Left colon (tissue), 2 donors: Measurements from ENCODE around the gene POLD1. TPM values are rescaled to one million over a fixed set of nuclear protein-coding genes. Genes with fewer than 3 reads are reported as not detected.
A peak's percentile ranks its signal among the peaks of the same experiment; 100 is the strongest.
"Not testable (repeated sequence)": the region's sequence is repeated elsewhere in the genome, so short reads cannot be mapped to it uniquely, and the experiment has no call there.

Experiments
- ATAC-seq: fragments of 200-7000 bp; cut with Tn5 transposase; one replicate; pipeline ENCODE4 v1.9.1; 2020; ENCODE audit warnings: mild to moderate bottlenecking, moderate library complexity
- DNase-seq, 2 donors: peaks; one replicate each; pipeline ENCODE4 v3.0.0-alpha.2; 2020
- intact Hi-C, 2 donors: fragments of 100-400 bp; cut with DNase I in 1 of 2; cut with micrococcal nuclease in 1 of 2; formaldehyde crosslinking; loops; one replicate each; pipeline versions ENCODE4 v1.11.2 to v1.14.0; 2022; cut with DNase I, micrococcal nuclease
- long read RNA-seq: library from polyadenylated mRNA; unstranded; transcript quantifications from one replicate; pipeline ENCODE4 v2.0.0, GENCODE V29; 2021
- total RNA-seq, 2 donors: library from RNA; stranded (reverse); fragmentation: NEBNext Ultra II Directional; extraction: Animal tissue kit (Norgen Biotek cat#: 25700); gene quantifications; one replicate each; pipeline ENCODE4 v1.2.1, GENCODE V29; 2021
- donor health status: DM: no; HTN: no; CAD: no.
- donor health status: DM: yes; HTN: yes; CAD: no.

The POLD1 gene
- total RNA-seq, result 10 to 100 TPM; 26.0 to 28.2 TPM
- long read RNA-seq, transcript POLD1-201 (27 exons, 3,444 nt), result major isoform, 9 of 49 reads
- long read RNA-seq, partial matches to known transcripts, result 34 of 49 reads
- long read RNA-seq, other reads (novel, unspliced or antisense), result 5 of 49 reads

GRCh38 chr19:50383852-50384684, at the start of gene POLD1:
Gene POLD1, plus strand, starts transcription at chr19:50384347. Its CDS starts 14,505 bp downstream, at chr19:50398852.
- ATAC-seq, result peak; percentile 92
- peak; percentile 97 to 99 for DNase-seq
- intact Hi-C loops, result no loop called here

DNA sequence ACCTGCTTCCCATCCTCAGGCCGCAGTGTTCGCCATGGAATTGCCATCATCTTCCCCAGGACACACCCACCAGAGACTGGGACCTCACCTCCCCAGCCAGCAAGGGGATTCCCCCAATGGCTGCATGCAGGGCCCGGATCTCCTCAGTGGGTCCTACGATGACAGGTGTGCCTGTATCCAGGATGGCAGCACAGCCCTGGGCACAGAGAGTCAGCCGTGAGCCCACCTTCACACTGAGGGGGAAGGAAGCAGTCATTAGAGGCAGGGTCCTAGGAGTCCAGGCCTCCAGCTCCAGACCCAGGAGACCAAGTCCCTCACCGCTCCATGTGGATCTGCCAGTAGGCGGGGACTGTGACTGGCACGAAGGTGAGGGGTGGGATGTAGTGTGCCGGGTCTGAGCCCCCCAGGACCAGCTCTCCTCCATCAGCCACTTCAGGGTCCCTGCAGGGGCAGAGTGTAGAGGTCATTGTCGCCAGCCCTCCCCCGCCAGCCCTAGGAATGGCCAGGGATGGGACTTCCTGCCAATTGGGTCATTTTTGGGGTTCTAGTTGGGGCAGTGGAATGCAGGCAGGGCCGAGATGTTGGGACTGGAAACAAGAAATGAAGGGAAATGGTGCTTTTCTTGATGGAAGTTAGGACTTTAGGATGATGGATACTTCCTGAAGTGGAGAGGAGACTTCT, 49.3 kb upstream of the POLD1 start:
- intact Hi-C loops, result no loop called here
- DNase-seq (no peak), ATAC-seq (no peak)

- DNase-seq, ATAC-seq, intact Hi-C loops: not testable (repeated sequence)
Measured at GRCh38 chr19:50337031-50337430, 47.1 kb upstream of the POLD1 start.

DNA sequence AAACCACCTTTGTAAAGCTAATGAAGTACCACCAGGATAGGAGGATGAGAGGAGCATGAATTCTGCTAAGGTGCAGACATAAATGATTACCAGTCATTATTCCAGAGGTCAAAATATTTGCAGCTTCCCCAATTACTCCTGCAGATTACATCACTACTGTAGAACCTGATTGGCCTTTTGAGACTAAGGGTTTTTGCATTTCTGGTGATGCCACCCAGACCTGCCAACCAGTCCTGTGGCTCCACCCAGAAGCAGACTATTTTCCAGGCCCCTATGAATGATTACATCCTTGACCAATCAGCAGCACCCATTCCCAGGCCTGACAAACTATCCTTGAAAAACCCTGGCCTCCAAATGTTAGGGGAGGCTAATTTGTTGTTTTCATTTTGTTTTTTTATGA, 43.8 kb upstream of the POLD1 start:
- ATAC-seq (no peak), DNase-seq (no peak)
- intact Hi-C loops, result no loop called here

DNA sequence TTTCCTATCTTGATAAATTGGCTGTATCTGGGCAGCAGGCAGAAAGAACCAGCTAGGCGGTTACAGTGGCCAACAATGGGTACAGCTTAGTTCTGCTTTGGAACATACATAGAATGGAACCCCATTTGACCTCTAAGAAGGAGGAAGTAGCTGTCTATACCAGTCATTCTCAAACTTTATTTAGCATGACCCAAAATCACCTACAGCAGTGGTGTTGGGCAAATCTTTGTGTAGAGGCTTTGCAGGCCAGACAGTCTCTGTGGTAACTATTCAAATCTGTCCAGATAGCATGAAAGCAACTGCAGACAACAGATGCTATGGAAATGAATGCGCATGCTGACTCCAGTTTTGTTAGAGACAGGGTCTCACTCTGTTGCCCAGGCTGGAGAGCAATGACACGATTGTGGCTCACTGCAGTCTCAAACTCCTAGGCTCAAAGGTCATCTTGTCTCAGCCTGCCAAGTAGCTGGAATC, 43.0 kb upstream of the POLD1 start:
- ATAC-seq, result peak; percentile 18
- intact Hi-C loops, result no loop called here
- no peak for DNase-seq

GRCh38 chr19:50344661-50345318, 39.4 kb upstream of the POLD1 start:
- DNase-seq (no peak), ATAC-seq (peak; percentile 26)
- intact Hi-C loops, result no loop called here

DNA sequence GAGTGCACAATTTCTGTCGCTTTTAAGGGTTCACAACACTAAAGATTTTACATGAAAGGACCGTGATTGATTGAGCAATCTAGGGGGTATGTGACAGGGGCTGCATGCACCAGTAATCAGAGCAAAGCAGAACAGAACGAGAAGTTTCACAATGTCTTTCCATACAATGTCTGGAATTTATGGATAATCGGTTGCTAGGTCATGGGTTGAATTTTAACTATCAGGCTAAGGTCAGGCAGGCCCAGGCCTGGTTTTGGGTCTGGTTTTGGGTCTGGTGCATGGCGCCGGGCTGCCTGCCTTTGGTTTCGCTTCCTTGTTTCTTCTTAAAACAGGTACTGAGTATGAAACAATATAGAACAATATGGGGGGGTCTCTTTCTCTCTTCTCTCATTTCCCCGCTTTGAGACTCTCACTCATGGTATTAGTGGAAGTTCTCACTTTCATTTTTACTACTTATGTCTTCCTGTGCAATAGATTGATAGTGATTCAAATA, 37.0 kb upstream of the POLD1 start:
- intact Hi-C loops, DNase-seq: not testable (repeated sequence)

GRCh38 chr19:50349277-50350057, 34.7 kb upstream of the POLD1 start:
- DNase-seq (no peak), ATAC-seq (peak; percentile 22)
- intact Hi-C loops, result no loop called here

More for the DNA sequence above, 37.0 kb upstream of the POLD1 start:
- not testable (repeated sequence) for ATAC-seq

- ATAC-seq, result no peak
- intact Hi-C loops, result no loop called here
- no peak for DNase-seq
Measured at GRCh38 chr19:50352242-50352641, 31.9 kb upstream of the POLD1 start.

- intact Hi-C loops, DNase-seq, ATAC-seq: not testable (repeated sequence)
Measured at GRCh38 chr19:50353487-50353880, 30.7 kb upstream of the POLD1 start.

- DNase-seq (no peak), ATAC-seq (no peak)
- intact Hi-C loops, result no loop called here
Measured at GRCh38 chr19:50356691-50357177, 27.4 kb upstream of the POLD1 start.

DNA sequence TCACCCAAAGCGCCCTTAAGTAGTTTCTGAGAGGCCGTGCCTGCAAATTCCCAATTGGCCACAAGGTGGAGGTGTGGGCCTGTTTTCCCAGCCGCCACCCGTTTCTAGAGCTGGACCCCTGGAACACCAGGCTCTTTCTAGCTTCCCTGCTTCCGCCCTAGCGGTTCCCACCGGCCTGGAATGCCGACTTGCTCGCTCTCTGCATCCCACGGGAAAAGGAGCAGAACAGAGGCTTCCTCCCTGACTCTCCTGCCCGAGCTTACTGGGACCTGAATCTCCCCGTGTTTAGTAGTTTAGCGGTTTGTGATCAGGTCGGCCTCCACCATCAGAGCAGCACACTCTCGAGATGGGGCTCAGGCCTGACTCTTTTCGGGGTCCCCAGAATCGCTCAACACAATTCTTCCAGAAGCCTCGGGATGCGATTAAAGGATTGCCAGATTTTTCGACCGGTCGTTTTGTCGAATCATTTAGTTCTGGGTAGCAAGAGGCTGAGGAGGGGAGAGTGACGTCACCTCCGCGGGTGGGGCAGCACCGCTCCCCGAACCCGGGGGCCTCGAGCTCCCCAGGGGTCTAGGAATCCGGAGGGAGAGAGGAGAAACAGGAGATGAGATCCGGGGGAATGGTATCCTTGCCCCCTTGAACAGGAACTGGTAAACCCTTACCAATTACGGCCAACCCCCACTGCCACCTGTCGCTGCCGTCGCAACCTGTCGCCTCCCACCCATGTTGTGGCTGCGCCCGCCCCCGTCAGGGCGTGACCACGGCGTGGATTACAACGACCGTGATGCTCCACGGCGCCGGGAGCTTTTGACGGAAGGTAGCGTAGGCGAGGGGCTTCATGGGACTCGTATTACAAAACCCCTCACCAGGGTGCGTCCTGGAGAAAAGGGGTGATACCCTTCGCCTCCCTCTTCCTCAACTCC, 26.7 kb upstream of the POLD1 start:
- DNase-seq (peak; percentile 65 to 85), ATAC-seq (peak; percentile 77)
- intact Hi-C loops, result no loop called here

- intact Hi-C loops, result no loop called here
- ATAC-seq, result peak; percentile 54
- DNase-seq, result peak in 1 of 2 donors; percentile 81
Measured at GRCh38 chr19:50358483-50359327, 25.4 kb upstream of the POLD1 start.

DNA sequence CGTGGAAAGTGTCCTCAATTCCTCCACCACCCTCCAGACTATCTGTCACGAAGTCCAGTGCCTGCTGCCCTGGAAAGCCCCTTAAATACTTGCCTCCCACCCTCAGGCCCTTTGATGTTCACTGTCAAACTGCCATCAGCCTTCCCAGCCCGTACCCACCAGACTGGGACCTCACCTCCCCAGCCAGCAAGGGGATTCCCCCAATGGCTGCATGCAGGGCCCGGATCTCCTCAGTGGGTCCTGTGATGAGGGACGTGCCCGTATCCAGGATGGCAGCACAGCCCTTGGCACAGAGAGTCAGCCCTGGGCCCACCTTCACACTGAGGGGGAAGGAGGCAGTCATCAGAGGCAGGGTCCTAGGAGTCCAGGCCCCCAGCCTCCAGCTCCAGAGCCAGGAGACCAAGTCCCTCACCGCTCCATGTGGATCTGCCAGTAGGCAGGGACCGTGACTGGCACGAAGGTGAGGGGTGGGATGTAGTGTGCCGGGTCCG, 24.8 kb upstream of the POLD1 start:
- no peak for DNase-seq
- ATAC-seq, result no peak
- intact Hi-C loops, result no loop called here

GRCh38 chr19:50361290-50362029, 22.7 kb upstream of the POLD1 start:
- intact Hi-C loops, result loop anchor here in 1 of 2 donors (10.0 kb wide), 2 partner anchors 53 to 103 kb away; partner anchors contain the start of gene SPIB
- ATAC-seq, result no peak
- no peak for DNase-seq
